RPMI7951 (cell line): Measurements from ENCODE around the gene ITIH5. TPM values are rescaled to one million over a fixed set of nuclear protein-coding genes. Genes with fewer than 3 reads are reported as not detected.

Source experiments
- DNase-seq: peaks from one replicate; pipeline ENCODE4 v3.0.0-alpha.2; 2012; ENCODE audit warnings: low read depth
- total RNA-seq: library from RNA; depleted of rRNA; stranded (reverse); fragments of >200 nt; shearing (Covaris generic); gene quantifications from 2 replicates; pipeline ENCODE4 v1.2.3, GENCODE V29; 2014; rRNA removed

Gene ITIH5
- total RNA-seq, 1 experiment from 2014 or later: 7.7 TPM

DNA sequence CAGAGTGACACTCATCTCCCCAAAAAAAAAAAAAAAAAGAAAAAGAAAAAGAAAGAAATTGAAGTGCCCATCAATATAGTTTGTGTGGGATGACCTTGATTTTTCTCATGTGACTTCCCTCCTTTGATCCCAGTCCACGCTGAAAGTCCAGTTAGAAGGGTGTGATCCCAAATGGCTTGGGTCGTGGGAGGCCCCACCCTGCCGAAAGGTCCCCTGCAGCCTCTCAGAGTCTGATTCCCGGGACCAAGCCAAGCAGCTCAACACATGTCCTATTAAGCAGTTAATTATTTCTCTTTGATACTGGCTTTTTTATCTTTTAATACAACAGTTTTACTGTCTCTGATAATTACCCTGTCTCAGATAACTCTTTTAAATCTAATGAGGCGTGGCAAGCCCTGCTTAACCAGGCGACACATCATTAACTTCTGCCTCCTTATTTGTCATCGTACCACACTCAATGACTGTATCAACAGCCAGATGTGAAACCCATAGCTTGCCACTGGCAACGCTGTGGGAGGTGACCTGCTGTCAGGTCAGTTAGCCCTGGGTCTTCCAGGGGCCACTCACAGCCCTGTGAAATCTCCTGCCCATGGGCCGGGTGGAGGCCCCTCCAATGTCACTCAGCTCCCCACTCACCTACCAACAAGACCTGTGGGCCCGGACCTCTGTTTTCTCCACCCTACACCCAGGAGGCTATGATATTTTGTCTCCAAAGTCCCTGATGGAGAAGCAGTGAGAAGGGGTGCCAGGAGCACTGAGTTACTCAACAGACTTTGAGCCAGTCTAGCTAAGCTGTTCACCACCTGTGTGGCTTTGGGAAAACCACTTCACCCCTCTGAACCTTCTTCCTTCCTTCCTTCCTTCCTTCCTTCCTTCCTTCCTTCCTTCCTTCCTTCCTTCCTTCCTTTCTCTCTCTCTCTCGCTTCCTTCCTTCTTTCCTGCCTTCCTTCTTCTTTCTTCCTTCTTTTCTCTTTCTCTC lies 146.0 kb downstream of the ITIH5 start:
- DNase-seq: no peak

DNA sequence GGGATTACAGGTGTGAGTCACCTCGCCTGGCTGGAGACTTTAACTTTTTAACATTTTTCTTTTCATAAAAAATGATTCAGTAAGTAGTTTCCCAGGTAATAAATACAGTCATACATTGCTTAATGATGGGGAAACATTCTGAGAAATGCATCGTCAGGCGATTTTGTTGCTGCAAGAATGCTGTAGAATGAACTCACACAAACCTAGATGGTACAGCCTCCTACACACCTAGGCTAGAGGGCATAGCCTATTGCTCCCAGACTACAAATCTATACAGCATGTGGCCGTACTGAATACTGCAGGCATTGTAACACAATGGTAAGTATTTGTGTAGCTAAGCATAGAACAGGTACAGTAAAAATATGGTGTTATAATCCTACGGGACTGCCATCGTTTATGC lies 147.4 kb downstream of the ITIH5 start:
- DNase-seq: no peak

DNA sequence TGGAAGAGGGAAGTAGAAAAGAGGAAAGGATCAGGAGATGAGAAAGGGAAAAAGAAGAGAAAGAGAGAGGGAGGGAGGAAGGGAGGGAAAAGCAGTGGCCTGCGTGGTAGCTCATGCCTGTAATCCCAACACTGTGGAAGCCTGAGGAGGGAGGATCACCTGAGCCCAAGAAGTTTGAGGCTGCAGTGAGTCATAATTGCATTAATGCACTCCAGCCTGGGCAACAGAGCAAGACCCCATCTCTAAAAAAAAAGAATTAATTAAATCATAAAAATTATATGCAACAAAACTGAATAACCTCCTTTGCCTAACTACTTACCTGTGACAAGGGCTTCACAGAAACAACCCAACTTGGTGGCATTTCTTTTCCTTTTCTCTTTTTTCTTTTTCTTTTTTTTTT lies 148.1 kb downstream of the ITIH5 start:
- no peak for DNase-seq

DNA sequence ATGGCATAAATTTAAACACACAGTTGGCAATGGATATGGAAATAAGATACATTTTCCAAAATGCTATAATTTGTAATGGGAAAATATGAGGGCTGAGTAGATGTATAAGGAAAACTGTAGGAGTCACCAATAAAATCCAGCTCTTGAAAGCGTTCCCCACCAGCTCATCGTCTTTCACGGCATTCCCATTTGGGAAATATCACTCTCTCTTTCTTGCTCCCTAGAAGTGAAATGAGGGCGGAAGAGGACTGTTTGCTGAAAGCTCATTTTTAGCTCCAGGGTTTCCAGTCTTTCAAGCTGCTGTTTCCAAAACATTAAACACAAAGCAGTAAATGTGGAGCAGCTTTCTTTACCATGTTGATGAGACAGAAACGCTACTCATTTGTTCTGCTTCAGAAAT lies 151.3 kb downstream of the ITIH5 start:
- no peak for DNase-seq

DNA sequence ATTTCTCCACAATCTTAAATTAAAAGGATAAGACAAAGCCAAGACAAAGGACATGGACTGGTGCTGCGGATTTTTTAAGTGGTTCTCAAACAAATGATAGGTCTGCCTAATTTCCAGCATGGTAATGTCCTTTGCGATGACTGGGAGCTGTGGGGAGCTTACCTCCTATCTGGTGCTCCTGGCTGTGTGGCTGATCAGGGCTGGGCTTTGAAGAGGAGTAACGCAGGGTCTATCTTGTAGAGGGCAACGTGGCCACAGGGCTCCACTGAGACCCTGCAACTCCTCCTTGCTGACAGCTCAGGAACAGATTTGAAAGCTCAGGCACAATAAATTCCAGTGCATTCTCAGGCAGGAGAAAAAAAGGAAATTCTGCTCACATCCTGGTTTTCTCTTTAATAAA lies 152.8 kb downstream of the ITIH5 start:
- DNase-seq: no peak

DNA sequence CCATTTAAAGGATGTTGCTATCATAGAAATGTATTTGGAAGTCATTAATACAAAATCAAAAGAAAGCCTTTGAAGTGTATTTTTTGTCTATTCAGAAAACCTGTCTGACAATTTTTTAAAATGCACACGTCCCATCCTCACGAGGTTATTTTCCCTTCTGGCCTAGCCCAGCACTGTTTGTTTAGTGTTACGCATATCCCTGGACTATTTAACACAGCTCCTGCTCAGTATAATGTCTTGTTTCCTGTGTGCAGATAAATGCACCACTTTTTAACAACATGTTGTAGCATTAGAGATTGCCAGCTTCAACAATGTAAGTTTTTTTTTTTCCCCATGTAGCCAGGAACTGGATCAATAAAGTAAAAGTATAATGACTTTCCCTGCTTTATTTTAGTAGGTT lies 153.3 kb downstream of the ITIH5 start:
- no peak for DNase-seq

DNA sequence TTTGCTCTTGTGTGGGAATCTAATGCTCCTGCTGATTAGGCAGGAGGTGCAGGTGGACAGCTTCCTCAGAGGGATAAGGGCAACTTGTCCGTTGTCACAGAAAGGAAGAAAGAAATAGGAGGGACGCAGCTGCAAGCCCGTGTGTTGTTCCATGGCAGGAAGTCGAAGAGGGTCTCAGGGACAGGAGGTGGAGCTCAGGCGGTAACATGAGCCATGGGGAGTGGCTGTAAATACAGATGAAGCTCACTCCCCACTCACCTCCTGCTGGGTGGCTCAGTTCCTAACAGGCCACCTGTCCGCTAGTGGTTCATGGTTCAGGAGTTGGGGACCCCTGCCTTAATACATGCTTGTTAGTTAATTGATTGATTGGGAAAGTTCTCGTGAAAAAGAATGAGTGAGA lies 154.3 kb downstream of the ITIH5 start:
- DNase-seq: no peak

DNA sequence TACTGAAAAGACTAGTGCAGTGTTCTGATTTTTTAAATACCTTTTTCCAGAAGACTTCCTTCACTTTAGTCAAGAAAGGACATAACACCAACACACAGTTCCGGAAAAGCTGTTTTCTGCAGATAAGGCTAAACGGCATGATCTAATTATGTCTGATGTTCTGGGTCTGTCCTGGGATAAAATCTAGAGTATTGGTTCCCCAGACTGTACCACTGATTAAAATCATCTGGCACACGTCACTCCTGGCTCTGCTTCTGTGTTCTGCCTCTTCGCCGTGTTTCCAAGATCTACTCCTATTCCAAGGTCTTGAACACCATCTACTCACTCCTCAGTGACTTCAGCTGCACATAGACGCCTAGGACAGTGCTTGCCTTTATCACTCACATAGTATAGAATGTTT lies 155.2 kb downstream of the ITIH5 start:
- DNase-seq: no peak

Other genes with a start within 250 kb of the ITIH5 start
- gene ITIH2, start 36.4 kb upstream of the ITIH5 start, total RNA-seq: not detected in 2 replicates
- gene KIN, start 121.0 kb upstream of the ITIH5 start, total RNA-seq: 19.4 and 27.5 TPM in 2 replicates
- gene ATP5F1C, start 121.2 kb upstream of the ITIH5 start, total RNA-seq: 525 and 547 TPM in 2 replicates
- 1.6 and 2.5 TPM in 2 replicates for gene TAF3, start 151.5 kb upstream of the ITIH5 start, total RNA-seq